H1 (cell line): ENCODE results near the gene WDFY4. TPM values are rescaled to one million over a fixed set of nuclear protein-coding genes. Genes with fewer than 3 reads are reported as not detected.

Experiments
- CHD7 ChIP-seq: fragments of 300-600 bp; sonication (generic); IDR thresholded peaks from 2 replicates; pipeline ENCODE4 v1.7.1; 2012; ENCODE audit warnings: low read length, moderate library complexity, mild to moderate bottlenecking, inconsistent platforms; ENCODE audit not compliant: insufficient replicate concordance
- TBP ChIP-seq: IDR thresholded peaks from 2 replicates; pipeline ENCODE4 v1.6.1; 2011; ENCODE audit warnings: low read depth, low read length, improper control_type of control experiment
- polyA plus RNA-seq, 7 experiments: library from polyadenylated mRNA; depleted of rRNA in 3 of 7; stranded (reverse) in 5 of 7; unstranded in 2 of 7; fragments of >200 nt in 5 of 7; fragments of 200-250 nt in 2 of 7; gene quantifications; 1 replicate in 5 of 7; 2 replicates in 1 of 7; 4 replicates in 1 of 7; pipeline versions ENCODE4 v1.2.1 to v1.2.3, GENCODE V29; 2011 to 2013; ENCODE audit warnings: missing spikeins in 2 of 7, mixed read lengths in 2 of 7
- total RNA-seq: library from RNA; stranded (reverse); fragmentation: NEBNext Ultra II Directional; extraction: Animal tissue kit (Norgen Biotek cat#: 25700); gene quantifications from 2 replicates; pipeline ENCODE4 v1.2.1, GENCODE V29; 2021

WDFY4 gene
- total and polyA plus RNA-seq, 2 of the 8 experiments (the other 6 are each of a cell fraction or from before 2014, with no cell fraction given), result not detected

- TF ChIP-seq CHD7 (no peak), TBP (no peak)
These were observed 58.5 kb downstream of the WDFY4 start (continued) for GRCh38 chr10:48742891-48743860.
